Measurements from ENCODE around the gene SLC35G2.

SLC35G2 gene

GRCh38 chr3:136817448-136817847, 1.5 kb upstream of the SLC35G2 start:
- Histone ChIP-seq H3K4me2 (ENCODE audit: low read length) (no peak overlapping the region), H3K79me2 (peaks cover 12% of the 10 kb centered on the region), H3K36me3 (ENCODE audit: control insufficient read depth, insufficient read depth, low read length) (no peaks in the 10 kb centered on the region), H3K9ac (no peak overlapping the region), H3K27me3 (ENCODE audit: control insufficient read depth, insufficient read depth, low read length) (no peaks in the 10 kb centered on the region), H3K4me1 (peaks cover 3% of the 10 kb centered on the region), H3K4me3 (ENCODE audit: low read depth, low read length) (no peak overlapping the region), H2AFZ (peak overlapping the region; percentile 91), H3K27ac (peak overlapping the region; percentile 80), H3K9me3 (ENCODE audit: control insufficient read depth, low read length) (no peaks in the 10 kb centered on the region)
- TF ChIP-seq CTCF (IDR thresholded peaks at IDR 0.05): no peak

- Histone ChIP-seq H3K27me3 (ENCODE audit: control insufficient read depth, insufficient read depth, low read length) (no peaks in the 10 kb centered on the region), H3K4me2 (ENCODE audit: low read length) (peak overlapping the region; percentile 70), H3K36me3 (ENCODE audit: control insufficient read depth, insufficient read depth, low read length) (no peaks in the 10 kb centered on the region), H2AFZ (peak overlapping the region; percentile 91), H3K4me3 (ENCODE audit: low read depth, low read length) (peak overlapping the region; percentile 39), H3K4me1 (peaks cover 3% of the 10 kb centered on the region), H3K27ac (peak overlapping the region; percentile 80), H3K9me3 (ENCODE audit: control insufficient read depth, low read length) (no peaks in the 10 kb centered on the region), H3K79me2 (peaks cover 20% of the 10 kb centered on the region), H3K9ac (peak overlapping the region; percentile 84)
- no peak for TF ChIP-seq CTCF (IDR thresholded peaks at IDR 0.05)
These were observed 646 bp upstream of the SLC35G2 start for GRCh38 chr3:136818191-136818768.

GRCh38 chr3:136819392-136819730, 435 bp downstream of the SLC35G2 start:
- no peaks in the 10 kb centered on the region for H3K27me3 ChIP-seq (ENCODE audit: control insufficient read depth, insufficient read depth, low read length)
- H3K4me1 ChIP-seq: peaks cover 3% of the 10 kb centered on the region
- peak overlapping the region; percentile 39 for H3K4me3 ChIP-seq (ENCODE audit: low read depth, low read length)
- peaks cover 28% of the 10 kb centered on the region for H3K79me2 ChIP-seq
- peak overlapping the region; percentile 91 for H2AFZ ChIP-seq
- H3K9ac ChIP-seq: peak overlapping the region; percentile 84
- peak overlapping the region; percentile 70 for H3K4me2 ChIP-seq (ENCODE audit: low read length)
- H3K9me3 ChIP-seq (ENCODE audit: control insufficient read depth, low read length): no peaks in the 10 kb centered on the region
- no peak for TF ChIP-seq CTCF (IDR thresholded peaks at IDR 0.05)
- no peaks in the 10 kb centered on the region for H3K36me3 ChIP-seq (ENCODE audit: control insufficient read depth, insufficient read depth, low read length)
- H3K27ac ChIP-seq: peak overlapping the region; percentile 80

GRCh38 chr3:136819731-136820679, 1.1 kb downstream of the SLC35G2 start:
- H3K9me3 ChIP-seq (ENCODE audit: control insufficient read depth, low read length): no peaks in the 10 kb centered on the region
- peak overlapping the region; percentile 70 for H3K4me2 ChIP-seq (ENCODE audit: low read length)
- no peak for TF ChIP-seq CTCF (IDR thresholded peaks at IDR 0.05)
- peak overlapping the region; percentile 91 for H2AFZ ChIP-seq
- peak overlapping the region; percentile 39 for H3K4me3 ChIP-seq (ENCODE audit: low read depth, low read length)
- H3K27ac ChIP-seq: peak overlapping the region; percentile 80
- H3K4me1 ChIP-seq: peaks cover 3% of the 10 kb centered on the region
- no peak overlapping the region for H3K9ac ChIP-seq
- H3K79me2 ChIP-seq: peaks cover 28% of the 10 kb centered on the region
- H3K27me3 ChIP-seq (ENCODE audit: control insufficient read depth, insufficient read depth, low read length): no peaks in the 10 kb centered on the region
- H3K36me3 ChIP-seq (ENCODE audit: control insufficient read depth, insufficient read depth, low read length): no peaks in the 10 kb centered on the region
